ENCODE data around the gene AMIGO2. TPM values are rescaled to one million over a fixed set of nuclear protein-coding genes. Genes with fewer than 3 reads are reported as not detected.

Gene AMIGO2
- total and polyA plus RNA-seq, 9 of the 15 experiments (the other 6 are each of a cell fraction or from before 2014, with no cell fraction given) = 2.0 to 8.3 (median 3.8) TPM

DNA sequence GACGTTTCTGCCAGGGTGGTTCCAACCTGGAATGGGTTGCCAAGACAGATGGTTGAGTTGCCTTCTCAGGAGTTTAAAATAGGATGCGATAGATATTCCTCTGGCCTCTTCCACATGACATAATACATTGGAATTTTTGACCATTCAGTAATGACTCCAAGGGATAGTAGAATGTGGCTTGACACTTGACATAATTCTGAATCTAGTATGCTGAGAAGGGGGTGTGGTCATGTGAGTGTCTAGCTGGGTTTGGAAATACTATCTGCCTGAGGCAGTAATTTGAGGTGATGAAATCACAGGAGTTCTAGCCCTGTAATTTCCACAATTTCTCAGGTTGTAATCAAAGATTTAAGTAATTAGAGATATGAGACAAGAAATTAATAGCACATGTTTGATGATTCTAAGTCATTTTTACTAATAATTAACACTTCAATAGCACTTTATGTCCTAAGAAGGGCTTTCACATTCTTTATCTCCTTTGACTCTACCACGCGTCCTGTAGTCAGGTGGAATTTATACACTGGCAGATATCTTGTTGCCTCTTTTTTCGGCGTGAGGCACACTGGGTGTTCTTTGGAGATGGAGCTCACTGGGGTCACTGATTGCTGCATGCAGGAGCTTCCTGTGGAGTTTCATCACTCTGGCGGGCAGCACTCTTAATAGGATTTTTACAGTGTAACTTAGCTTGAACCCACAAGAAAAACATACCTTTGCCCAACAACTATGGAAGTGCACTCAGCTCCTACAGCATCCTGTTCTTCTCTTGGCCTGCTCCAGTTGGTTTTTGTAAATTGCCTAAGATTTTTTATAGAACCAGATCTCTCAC lies 3.2 kb upstream of the AMIGO2 start (continued):
- TF ChIP-seq KDM1A (IDR thresholded peaks at IDR 0.05) = peak; percentile 14 to 48; a peak in 1 of 4 replicates
- TF ChIP-seq JUN (IDR thresholded peaks at IDR 0.05; ENCODE audit: borderline replicate concordance, low read depth, low read length) = no peak
- no peak for TF ChIP-seq JUN (CRISPR knock-in tag; IDR thresholded peaks at IDR 0.05; ENCODE audit: borderline replicate concordance)
- TF ChIP-seq CBFB (CRISPR knock-in tag; IDR thresholded peaks at IDR 0.05) = no peak
- TF ChIP-seq U2AF1 (optimal IDR thresholded peaks at IDR 0.05; ENCODE audit: low read depth, low read length) = no peak
- TF ChIP-seq ZFX (CRISPR knock-in tag; IDR thresholded peaks at IDR 0.05) = no peak
- TF ChIP-seq ZNF274 (IDR thresholded peaks at IDR 0.05; ENCODE audit: borderline replicate concordance, low read depth, low read length) = no peak
- TF ChIP-seq PTTG1 (tag; IDR thresholded peaks at IDR 0.05; ENCODE audit: low read depth) = no peak
- TF ChIP-seq, protein P1, sequence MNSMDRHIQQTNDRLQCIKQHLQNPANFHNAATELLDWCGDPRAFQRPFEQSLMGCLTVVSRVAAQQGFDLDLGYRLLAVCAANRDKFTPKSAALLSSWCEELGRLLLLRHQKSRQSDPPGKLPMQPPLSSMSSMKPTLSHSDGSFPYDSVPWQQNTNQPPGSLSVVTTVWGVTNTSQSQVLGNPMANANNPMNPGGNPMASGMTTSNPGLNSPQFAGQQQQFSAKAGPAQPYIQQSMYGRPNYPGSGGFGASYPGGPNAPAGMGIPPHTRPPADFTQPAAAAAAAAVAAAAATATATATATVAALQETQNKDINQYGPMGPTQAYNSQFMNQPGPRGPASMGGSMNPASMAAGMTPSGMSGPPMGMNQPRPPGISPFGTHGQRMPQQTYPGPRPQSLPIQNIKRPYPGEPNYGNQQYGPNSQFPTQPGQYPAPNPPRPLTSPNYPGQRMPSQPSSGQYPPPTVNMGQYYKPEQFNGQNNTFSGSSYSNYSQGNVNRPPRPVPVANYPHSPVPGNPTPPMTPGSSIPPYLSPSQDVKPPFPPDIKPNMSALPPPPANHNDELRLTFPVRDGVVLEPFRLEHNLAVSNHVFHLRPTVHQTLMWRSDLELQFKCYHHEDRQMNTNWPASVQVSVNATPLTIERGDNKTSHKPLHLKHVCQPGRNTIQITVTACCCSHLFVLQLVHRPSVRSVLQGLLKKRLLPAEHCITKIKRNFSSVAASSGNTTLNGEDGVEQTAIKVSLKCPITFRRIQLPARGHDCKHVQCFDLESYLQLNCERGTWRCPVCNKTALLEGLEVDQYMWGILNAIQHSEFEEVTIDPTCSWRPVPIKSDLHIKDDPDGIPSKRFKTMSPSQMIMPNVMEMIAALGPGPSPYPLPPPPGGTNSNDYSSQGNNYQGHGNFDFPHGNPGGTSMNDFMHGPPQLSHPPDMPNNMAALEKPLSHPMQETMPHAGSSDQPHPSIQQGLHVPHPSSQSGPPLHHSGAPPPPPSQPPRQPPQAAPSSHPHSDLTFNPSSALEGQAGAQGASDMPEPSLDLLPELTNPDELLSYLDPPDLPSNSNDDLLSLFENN (IDR thresholded peaks at IDR 0.05; ENCODE audit: low read depth in 2 of 2, low read length in 2 of 2) = no peak
- TF ChIP-seq, protein P2, sequence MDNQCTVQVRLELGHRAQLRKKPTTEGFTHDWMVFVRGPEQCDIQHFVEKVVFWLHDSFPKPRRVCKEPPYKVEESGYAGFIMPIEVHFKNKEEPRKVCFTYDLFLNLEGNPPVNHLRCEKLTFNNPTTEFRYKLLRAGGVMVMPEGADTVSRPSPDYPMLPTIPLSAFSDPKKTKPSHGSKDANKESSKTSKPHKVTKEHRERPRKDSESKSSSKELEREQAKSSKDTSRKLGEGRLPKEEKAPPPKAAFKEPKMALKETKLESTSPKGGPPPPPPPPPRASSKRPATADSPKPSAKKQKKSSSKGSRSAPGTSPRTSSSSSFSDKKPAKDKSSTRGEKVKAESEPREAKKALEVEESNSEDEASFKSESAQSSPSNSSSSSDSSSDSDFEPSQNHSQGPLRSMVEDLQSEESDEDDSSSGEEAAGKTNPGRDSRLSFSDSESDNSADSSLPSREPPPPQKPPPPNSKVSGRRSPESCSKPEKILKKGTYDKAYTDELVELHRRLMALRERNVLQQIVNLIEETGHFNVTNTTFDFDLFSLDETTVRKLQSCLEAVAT (IDR thresholded peaks at IDR 0.05) = no peak
- TF ChIP-seq ZNF551 (CRISPR knock-in tag; IDR thresholded peaks at IDR 0.05) = no peak
- TF ChIP-seq SPI1 (IDR thresholded peaks at IDR 0.05; ENCODE audit: borderline replicate concordance, low read depth, low read length) = no peak
- no peak for TF ChIP-seq JUNB (CRISPR knock-in tag; conservative IDR thresholded peaks at IDR 0.05)
- no peak for TF ChIP-seq SAFB (IDR thresholded peaks at IDR 0.05; ENCODE audit: borderline replicate concordance, low read depth, low read length)
- no peak for TF ChIP-seq ZNF584 (CRISPR knock-in tag; IDR thresholded peaks at IDR 0.05; ENCODE audit: low read depth)
- no peak for TF ChIP-seq BRF1 (IDR thresholded peaks at IDR 0.05; ENCODE audit: borderline replicate concordance, extremely low read depth, insufficient read length)
- TF ChIP-seq ZNF444 (CRISPR knock-in tag; IDR thresholded peaks at IDR 0.05) = no peak
- TF ChIP-seq, protein P3, sequence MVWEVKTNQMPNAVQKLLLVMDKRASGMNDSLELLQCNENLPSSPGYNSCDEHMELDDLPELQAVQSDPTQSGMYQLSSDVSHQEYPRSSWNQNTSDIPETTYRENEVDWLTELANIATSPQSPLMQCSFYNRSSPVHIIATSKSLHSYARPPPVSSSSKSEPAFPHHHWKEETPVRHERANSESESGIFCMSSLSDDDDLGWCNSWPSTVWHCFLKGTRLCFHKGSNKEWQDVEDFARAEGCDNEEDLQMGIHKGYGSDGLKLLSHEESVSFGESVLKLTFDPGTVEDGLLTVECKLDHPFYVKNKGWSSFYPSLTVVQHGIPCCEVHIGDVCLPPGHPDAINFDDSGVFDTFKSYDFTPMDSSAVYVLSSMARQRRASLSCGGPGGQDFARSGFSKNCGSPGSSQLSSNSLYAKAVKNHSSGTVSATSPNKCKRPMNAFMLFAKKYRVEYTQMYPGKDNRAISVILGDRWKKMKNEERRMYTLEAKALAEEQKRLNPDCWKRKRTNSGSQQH (CRISPR knock-in tag; IDR thresholded peaks at IDR 0.05) = no peak
- TF ChIP-seq NCOA4 (IDR thresholded peaks at IDR 0.05; ENCODE audit: partially characterized antibody) = no peak
